ENCODE measurements around the gene SPTLC2. TPM values are rescaled to one million over a fixed set of nuclear protein-coding genes. Genes with fewer than 3 reads are reported as not detected.

SPTLC2 gene
- total and polyA plus RNA-seq, 2 of the 8 experiments (the other 6 are each of a cell fraction or from before 2014, with no cell fraction given): 8.9 to 35.1 TPM

DNA sequence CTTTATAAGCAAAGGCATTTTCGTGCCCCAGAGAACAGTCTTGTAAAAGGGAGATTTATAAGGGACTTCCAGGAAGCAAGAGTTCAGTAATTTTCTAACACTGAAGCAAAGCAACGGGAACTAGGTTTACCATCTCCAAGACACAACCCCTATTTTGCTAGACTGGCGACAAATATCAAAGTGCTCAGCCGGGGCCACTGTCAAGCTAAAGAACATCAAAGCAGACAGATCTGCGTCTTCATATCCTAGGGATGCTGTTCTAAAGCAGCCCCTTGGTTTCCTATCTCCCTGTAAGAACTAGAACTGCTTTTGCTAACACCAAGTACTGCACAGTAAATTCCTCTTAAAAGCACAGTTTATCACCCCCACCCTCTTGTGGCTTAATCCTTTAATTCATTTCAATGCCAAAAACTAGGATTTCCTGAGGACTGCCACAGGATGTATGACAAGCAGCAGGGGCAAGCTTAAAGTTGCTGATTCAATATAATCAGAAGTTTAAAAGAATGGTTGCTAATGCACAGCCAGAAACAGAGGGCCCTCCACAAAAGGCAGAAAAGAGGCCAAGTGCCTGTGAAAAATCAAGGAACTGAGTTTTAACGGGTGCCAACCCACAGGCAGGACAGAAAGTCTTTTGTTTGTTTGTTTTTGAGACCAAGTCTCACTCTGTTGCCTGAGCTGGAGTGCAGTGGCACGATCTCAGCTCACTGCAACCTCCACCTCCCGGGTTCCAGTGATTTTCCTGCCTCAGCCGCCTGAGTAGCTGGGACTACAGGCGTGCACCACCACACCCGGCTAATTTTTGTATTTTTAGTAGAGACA lies 73.8 kb downstream of the SPTLC2 start (continued):
- no peak for TF ChIP-seq ATF3 (IDR thresholded peaks at IDR 0.05; ENCODE audit: insufficient read depth, low read depth, low read length)
- no peak for TF ChIP-seq KDM5A (IDR thresholded peaks at IDR 0.05; ENCODE audit: low read length)
- TF ChIP-seq YY1 (IDR thresholded peaks at IDR 0.05; ENCODE audit: low read depth, low read length): no peak
- no peak for TF ChIP-seq CREB1 (IDR thresholded peaks at IDR 0.05)
- TF ChIP-seq SAP30 (IDR thresholded peaks at IDR 0.05; ENCODE audit: insufficient read depth, insufficient replicate concordance, low read length): no peak
- TF ChIP-seq USF2 (IDR thresholded peaks at IDR 0.05; ENCODE audit: low read length): no peak
- TF ChIP-seq SUZ12 (IDR thresholded peaks at IDR 0.05; ENCODE audit: low read length): no peak
- no peak for TF ChIP-seq POU5F1 (IDR thresholded peaks at IDR 0.05; ENCODE audit: low read depth, low read length)
- TF ChIP-seq CEBPB (IDR thresholded peaks at IDR 0.05; ENCODE audit: low read depth, low read length): no peak
